NCI-H510A treated with DMSO at 0.1 percent for 48 hours (cell line): ENCODE measurements around the gene SLC29A2.
A peak's percentile ranks its signal among the peaks of the same experiment; 100 is the strongest.

Experiments
- DNase-seq: peaks from one replicate; lab custom pipeline; 2025; lab: John Stamatoyannopoulos, UW

SLC29A2 gene

GRCh38 chr11:66317723-66318599, 53.6 kb downstream of the SLC29A2 start:
- DNase-seq, result no peak

- no peak for DNase-seq
These were observed 54.2 kb downstream of the SLC29A2 start for GRCh38 chr11:66317322-66317722.

GRCh38 chr11:66316849-66317251, 54.7 kb downstream of the SLC29A2 start, which contains the start of gene CD248:
CD248 (minus strand) TSS chr11:66317044; CDS start chr11:66317027, 17 bp downstream.
- no peak for DNase-seq

- DNase-seq, result no peak
These were observed 55.4 kb downstream of the SLC29A2 start for GRCh38 chr11:66315921-66316811.

- DNase-seq, result no peak
These were observed 56.1 kb downstream of the SLC29A2 start for GRCh38 chr11:66315498-66315885.

- no peak for DNase-seq
These were observed 56.7 kb downstream of the SLC29A2 start for GRCh38 chr11:66314561-66315497.

- no peak for DNase-seq
These were observed 57.4 kb downstream of the SLC29A2 start for GRCh38 chr11:66314186-66314501.

- DNase-seq, result no peak
These were observed 58.0 kb downstream of the SLC29A2 start for GRCh38 chr11:66313321-66314185.

GRCh38 chr11:66312549-66313320, 58.8 kb downstream of the SLC29A2 start:
- DNase-seq, result peak; percentile 37
